HG02759 (cell line): Measurements from ENCODE around the gene FAM193B.
"Not testable (repeated sequence)": the region's sequence is repeated elsewhere in the genome, so short reads cannot be mapped to it uniquely, and the experiment has no call there.

Experiments
- ATAC-seq: cut with Tn5 transposase; IDR thresholded peaks from one replicate; pipeline ENCODE4 v1.9.1; 2021; ENCODE audit warnings: mild to moderate bottlenecking, moderate library complexity; ENCODE audit not compliant: unreplicated experiment

FAM193B gene

DNA sequence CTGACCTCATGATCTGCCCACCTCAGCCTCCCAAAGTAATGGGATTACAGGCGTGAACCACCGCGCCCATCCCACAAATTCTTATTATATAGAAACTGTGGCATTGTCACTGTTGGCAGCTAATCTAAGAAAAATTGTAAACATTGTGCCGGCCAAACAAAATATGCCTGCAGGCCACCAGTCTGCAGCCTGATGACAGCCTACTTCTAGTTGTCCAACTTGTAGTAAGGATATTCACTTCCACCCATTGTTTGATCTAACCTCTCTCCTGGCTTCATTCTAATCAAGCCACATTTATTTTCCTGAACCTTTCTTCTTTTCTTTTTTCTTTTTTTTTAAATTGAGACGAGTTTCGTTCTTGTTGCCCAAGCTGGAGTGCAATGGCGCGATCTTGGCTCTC is 24.0 kb upstream of the FAM193B start:
- ATAC-seq, result no peak

DNA sequence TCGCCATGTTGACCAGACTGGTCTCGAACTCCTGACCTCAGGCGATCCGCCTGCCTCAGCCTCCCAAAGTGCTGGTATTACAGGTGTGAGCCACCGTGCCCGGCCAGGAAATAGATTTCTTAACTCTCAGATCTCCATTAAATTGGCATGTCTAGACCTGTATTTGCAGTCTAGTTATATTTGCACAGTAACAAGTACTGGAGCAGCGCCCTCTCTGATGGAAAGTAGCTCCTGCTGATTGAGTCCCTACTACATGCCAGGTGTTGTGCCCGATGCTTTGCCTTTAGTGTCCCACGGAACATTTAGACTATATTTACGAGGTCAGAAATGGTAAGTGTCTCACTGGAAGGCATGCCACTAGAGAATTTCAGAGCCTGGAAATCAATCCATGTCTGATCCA is 21.8 kb upstream of the FAM193B start:
- ATAC-seq, result no peak

- ATAC-seq, result no peak
Observed at GRCh38 chr5:177575488-177575887, 21.1 kb upstream of the FAM193B start.

DNA sequence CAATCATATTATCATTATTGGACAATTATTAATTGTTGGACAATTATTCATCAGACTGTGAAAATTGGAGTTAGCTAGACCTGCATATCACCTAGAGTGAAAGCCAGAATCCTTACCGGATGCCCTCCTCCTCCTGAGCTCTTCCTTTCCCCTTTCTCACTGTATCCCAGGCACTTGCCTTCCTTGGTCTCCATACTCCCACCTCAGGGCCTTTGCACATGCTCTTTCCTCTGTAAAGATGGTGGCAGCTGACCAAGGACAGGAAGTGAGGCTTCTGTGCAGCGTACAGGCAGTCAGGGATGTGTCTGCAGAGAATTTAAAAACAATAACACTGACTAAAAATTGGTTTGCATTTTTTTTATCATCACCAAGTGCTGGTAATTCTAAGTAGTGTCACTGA is 15.5 kb upstream of the FAM193B start:
- ATAC-seq, result no peak

- ATAC-seq, result no peak
Observed at GRCh38 chr5:177568326-177568725, 14.0 kb upstream of the FAM193B start.

DNA sequence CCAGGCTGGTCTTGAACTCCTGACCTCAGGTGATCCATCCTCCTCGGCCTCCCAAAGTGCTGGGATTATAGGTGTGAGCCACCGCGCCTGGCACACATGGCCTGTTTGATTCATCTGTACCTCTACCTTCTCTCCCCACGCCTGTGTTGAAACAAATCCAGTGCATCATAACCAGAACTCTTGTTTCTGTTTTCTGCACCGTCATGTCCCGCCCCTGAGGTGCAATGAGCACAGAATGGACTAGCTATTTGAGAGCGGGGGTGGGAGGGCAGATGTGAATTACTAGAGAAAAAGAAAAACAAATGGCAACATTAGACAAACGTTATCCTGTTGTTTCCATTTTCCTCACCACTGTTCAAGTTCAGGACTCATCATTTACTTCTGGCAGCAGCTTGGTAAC is 10.7 kb upstream of the FAM193B start:
- no peak for ATAC-seq

GRCh38 chr5:177559446-177559941 is 5.1 kb upstream of the FAM193B start:
- not testable (repeated sequence) for ATAC-seq

GRCh38 chr5:177557796-177558195 is 3.4 kb upstream of the FAM193B start:
- no peak for ATAC-seq

DNA sequence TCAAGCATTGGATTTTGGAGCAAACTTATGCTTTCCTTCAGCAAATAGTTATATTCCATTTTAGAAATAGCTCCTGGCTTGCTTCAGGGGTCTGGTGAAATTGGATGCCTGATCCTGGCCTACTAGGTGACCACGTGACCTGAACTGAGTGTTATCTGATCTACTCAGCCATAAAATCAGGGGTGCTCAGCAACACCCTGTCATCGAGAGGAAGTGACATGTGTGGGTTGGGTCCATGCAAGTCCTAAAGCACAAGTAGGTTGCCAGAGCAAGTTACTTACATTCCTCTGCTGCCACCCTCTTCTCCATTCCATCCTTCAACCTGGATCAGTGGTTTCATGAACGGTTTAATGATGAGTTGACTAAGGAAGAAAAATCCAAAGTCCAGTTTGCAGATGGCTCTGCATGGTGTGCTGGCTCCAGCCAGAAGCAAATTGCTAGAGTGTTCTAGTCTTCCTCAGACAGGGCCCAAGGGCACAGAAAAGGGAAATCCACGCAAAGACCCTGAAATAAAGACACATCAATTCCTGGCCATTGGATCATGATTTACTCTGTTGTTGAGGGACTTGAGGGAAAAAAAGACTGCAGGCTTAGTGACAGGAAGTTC is 2.8 kb upstream of the FAM193B start:
- no peak for ATAC-seq

DNA sequence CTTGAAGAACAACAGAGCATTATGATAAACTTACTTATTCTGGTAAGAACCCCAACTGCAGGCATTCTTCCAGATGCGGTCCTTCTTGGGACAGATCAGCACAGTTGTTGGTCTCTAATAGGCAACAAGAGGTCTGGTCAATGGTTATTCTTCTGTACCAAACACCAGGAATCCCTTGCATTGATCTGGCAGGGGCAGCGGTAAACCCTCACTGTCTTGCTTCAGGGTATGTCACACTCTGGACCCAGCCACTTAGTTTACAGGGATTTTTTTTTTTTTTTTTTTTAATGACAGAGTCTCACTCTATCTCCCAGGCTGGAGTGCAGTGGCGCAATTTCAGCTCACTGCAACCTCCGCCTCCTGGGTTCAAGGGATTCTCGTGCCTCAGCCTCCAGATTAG is 1.3 kb upstream of the FAM193B start:
- ATAC-seq, result no peak

DNA sequence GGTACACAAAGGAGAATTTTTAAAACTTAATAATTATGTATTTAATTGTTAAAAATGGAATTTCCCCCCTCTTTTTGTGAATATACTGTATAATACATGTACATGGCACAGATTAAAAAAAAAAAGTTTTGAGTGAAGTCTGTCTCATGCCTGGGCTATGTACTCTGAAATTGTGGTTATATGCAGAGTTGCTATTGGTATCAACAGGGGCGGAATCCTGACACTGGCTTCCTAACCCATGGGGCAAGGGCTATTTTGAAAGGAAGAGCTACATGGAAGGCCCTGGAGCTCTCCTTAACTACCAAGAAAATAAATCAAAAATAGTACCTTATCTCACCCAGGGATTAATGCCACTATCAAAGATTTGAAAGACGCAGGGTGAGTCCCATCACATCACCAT is 865 bp upstream of the FAM193B start:
- ATAC-seq, result no peak

GRCh38 chr5:177553671-177554429 is 513 bp downstream of the FAM193B start:
- peak; percentile 51 for ATAC-seq

DNA sequence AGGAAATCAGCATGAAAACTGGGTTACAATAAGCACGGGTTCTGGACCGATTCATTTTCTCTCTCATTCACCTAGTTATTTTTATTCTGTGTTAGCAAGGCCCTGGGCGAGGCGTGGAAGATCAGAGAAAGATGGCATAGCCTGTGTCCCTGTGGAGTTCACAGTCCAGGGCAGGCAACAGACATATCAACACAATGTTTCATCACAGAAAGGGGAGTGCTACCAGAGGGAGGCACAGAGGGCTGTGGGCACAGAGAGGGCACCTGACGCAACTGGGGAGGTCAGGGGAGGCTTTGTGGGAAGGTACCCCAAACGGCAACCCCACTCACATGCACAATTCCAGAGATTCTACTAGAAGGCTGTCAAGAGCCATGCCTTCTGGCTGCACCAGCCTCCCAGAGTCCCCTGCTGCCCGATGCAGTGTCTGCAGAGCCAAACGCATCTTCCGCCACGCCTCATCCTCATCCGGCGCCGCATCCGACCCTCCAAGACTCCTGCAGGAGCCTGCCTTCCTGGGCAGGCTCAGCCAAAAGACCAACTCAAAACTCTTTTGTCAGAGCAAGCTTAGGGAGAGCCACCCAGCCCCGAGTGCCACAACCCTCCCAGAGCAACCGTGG is 1.4 kb downstream of the FAM193B start:
- no peak for ATAC-seq

GRCh38 chr5:177550122-177550521 is 4.2 kb downstream of the FAM193B start:
- no peak for ATAC-seq

GRCh38 chr5:177548495-177548894 is 5.9 kb downstream of the FAM193B start:
- no peak for ATAC-seq

- no peak for ATAC-seq
Observed at GRCh38 chr5:177547736-177548135, 6.6 kb downstream of the FAM193B start.

- no peak for ATAC-seq
Observed at GRCh38 chr5:177546258-177546741, 8.1 kb downstream of the FAM193B start.

- no peak for ATAC-seq
Observed at GRCh38 chr5:177545487-177546257, 8.7 kb downstream of the FAM193B start.

GRCh38 chr5:177542816-177543465 is 11.4 kb downstream of the FAM193B start:
- ATAC-seq, result no peak

GRCh38 chr5:177540438-177540837 is 13.9 kb downstream of the FAM193B start:
- ATAC-seq, result no peak

- ATAC-seq, result no peak
Observed at GRCh38 chr5:177539411-177539810, 15.0 kb downstream of the FAM193B start.
